Sciatic nerve (tissue), 2 donors: Measurements from ENCODE around the gene KANSL1. TPM values are rescaled to one million over a fixed set of nuclear protein-coding genes. Genes with fewer than 3 reads are reported as not detected.
"Not testable (repeated sequence)": the region's sequence is repeated elsewhere in the genome, so short reads cannot be mapped to it uniquely, and the experiment has no call there.

Source experiments
- ATAC-seq: fragments of 200-7000 bp; cut with Tn5 transposase; one replicate; pipeline ENCODE4 v1.9.1; 2020; ENCODE audit warnings: mild to moderate bottlenecking, moderate library complexity
- DNase-seq: peaks from one replicate; pipeline ENCODE4 v3.0.0-alpha.2; 2020; ENCODE audit warnings: low spot score
- intact Hi-C: fragments of 100-400 bp; cut with DNase I; formaldehyde crosslinking; loops from one replicate; pipeline ENCODE4 v1.14.2; 2022
- total RNA-seq: library from RNA; stranded (reverse); fragmentation: NEBNext Ultra II Directional; extraction: Animal tissue kit (Norgen Biotek cat#: 25700); gene quantifications from one replicate; pipeline ENCODE4 v1.2.1, GENCODE V29; 2021
- donor health status: DM: no; HTN: no; CAD: no.
- donor health status: DM: no; HTN: no; CAD: no.

KANSL1 gene
- total RNA-seq: 108 TPM

- peak; percentile 92 for DNase-seq
- ATAC-seq: peak; percentile 77
- intact Hi-C loops: loop anchor here (5.0 kb wide), 1 partner anchor 146 kb away; no protein-coding TSS in a partner anchor
Measured at GRCh38 chr17:46193151-46193625, at the start of gene KANSL1. Gene KANSL1 (minus strand): TSS chr17:46193429. CDS start chr17:46172143, 21,286 bp downstream.

GRCh38 chr17:46231359-46231758 is 38.1 kb upstream of the KANSL1 start:
- intact Hi-C loops, ATAC-seq: not testable (repeated sequence)

DNA sequence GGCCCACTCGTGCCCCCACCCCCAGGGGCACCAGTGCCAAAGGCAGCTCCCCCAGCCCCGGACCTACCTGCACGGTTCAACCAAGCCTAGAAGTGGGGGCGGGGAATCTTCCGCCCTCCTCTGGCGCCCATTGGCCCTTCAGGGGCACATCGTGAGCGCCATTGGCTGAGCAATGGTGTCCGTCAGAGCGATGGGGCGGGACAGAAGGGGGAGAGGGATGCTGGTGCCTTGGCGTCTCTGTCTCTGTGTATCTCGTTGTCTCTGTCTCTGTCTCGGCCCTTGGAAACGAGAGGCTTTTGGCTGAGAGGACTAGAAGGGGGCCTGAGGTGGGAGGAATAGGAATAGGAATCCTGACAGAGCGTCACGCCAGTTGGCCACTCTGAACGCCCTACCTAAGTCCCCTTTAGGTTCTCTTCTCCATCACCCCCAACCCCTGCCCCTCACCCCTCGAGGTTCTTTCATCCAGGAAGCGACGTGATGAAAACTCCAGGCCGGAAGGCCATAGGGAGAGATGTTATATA is 32.1 kb upstream of the KANSL1 start:
- intact Hi-C loops: not testable (repeated sequence)
- ATAC-seq (peak; percentile 100), DNase-seq (peak; percentile 94)

More at GRCh38 chr17:46231359-46231758, 38.1 kb upstream of the KANSL1 start:
- DNase-seq: not testable (repeated sequence)

- DNase-seq, intact Hi-C loops: not testable (repeated sequence)
- ATAC-seq: peak; percentile 21
Measured at GRCh38 chr17:46224864-46225263, 31.6 kb upstream of the KANSL1 start.

DNA sequence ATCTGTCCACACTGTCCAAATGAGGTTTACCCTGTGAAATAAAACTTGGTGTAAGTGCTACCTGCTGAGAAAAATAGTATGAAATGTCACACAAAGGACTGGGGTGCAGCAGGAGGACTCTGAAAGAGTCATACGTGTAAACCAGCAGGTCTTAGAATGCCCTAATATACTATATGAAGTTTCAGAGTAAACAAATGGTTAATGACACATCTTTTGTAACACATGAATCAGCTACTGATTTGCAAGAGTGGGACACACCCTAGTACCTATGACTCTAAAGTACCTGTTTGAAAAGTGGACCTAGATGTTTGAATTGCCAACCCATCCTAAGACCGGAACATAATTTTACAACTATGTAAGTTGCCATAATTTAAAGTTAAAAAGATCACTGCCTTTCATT is 29.8 kb upstream of the KANSL1 start:
- ATAC-seq, intact Hi-C loops, DNase-seq: not testable (repeated sequence)

- DNase-seq: no peak
- intact Hi-C loops: loop anchor here (10.0 kb wide), 2 partner anchors 182 to 212 kb away; no protein-coding TSS in a partner anchor
- no peak for ATAC-seq
Measured at GRCh38 chr17:46216682-46217081, 23.5 kb upstream of the KANSL1 start.

DNA sequence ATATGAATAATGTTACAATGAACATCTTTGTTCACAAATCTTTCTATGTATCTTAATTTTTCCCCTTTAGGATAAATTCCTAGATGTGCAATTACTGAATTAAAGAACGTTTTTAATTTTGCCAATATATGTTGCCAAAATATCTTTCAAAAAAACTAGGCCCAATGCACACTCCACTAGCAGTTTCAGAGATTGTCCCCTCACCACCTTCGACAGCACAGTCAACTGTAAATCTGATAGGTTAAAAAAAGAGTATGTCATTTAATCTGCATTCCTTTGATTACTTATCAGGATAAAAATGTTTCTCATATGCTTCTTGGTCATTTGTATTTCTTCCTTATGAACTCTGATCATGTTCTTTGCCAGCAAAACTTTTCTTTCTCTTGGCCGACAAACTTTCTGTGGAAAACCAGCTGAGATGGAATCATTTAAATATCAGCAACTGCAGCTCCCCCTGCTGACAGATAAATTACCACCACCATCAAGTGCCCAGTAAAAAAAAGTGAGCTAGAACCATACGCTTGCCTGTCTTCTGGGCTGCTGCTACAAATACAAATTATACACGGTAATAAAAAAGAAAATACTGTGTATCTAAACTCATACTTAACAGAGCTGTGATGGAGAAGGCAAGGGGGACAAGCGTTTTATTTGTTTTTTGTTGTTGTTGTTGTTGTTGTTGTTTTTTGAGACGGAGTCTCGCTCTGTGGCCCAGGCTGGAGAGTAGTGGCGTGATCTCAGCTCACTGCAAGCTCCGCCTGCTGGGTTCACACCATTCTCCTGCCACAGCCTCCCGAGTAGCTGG is 19.6 kb upstream of the KANSL1 start:
- peak; percentile 90 for ATAC-seq
- peak; percentile 74 for DNase-seq

DNA sequence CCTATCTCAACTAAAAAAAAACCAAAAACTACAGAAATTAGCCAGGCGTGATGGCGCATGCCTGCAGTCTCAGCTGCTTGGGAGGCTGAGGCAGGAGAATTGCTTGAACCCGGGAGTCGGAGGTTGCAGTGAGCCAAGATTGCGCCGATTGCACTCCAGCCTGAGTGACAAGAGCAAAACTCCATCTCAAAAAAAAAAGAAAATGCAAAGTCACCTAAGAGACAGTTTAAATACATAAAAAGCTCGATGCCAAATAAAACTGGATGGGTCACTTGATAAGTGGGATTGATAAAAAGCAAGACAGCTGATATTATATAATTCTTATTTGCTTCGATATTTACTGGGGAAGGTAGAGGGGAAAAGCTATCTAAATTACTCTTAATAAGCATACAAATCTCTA is 15.8 kb upstream of the KANSL1 start:
- intact Hi-C loops: no loop called here
- DNase-seq: no peak
- no peak for ATAC-seq

More for the DNA sequence above, 19.6 kb upstream of the KANSL1 start:
- intact Hi-C loops: loop anchor here (10.0 kb wide), 2 partner anchors 178 to 208 kb away; no protein-coding TSS in a partner anchor

GRCh38 chr17:46205975-46206374 is 12.7 kb upstream of the KANSL1 start:
- DNase-seq: no peak
- no peak for ATAC-seq
- intact Hi-C loops: no loop called here

- intact Hi-C loops: no loop called here
- ATAC-seq (no peak), DNase-seq (no peak)
Measured at GRCh38 chr17:46202424-46202823, 9.2 kb upstream of the KANSL1 start.

- no peak for DNase-seq
- ATAC-seq: no peak
- intact Hi-C loops: no loop called here
Measured at GRCh38 chr17:46201491-46201890, 8.3 kb upstream of the KANSL1 start.

DNA sequence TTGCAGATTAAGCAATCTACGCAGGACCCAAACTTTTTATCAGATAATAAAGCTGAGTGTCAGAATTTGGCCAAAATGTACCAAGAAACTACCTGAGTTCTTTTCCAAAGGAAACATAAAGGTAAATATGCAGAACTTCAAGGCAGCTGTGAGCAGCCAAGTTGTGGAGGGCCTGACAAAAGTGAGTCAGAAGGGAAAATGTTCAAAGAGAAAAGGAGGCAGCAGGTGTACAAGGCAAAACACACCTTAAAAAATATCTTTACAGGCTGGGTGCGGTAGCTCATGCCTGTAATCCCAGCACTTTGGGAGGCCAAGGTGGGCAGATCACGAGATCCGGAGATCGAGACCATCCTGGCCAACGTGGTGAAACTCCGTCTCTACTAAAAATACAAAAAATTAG is 7.0 kb upstream of the KANSL1 start:
- intact Hi-C loops: no loop called here
- DNase-seq (no peak), ATAC-seq (no peak)

DNA sequence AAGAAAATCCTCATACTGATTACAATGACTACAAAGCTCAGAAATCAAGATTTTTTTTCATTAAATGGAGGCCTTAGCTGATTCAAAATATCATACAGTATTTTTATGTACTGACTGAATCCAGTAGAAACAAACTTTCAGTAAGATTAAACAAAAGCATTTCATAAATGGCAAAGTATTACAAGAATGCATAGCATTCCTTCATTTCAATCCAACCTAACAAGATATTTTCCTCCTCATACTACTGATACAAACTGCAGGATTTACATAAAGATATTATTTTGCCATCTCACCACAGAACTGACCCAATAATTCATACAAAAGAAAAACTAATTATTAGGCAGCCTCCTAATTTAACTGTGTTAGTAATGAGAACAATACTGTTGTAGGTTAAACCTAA is 6.2 kb upstream of the KANSL1 start:
- intact Hi-C loops: no loop called here
- DNase-seq (no peak), ATAC-seq (no peak)

GRCh38 chr17:46198233-46198632 is 5.0 kb upstream of the KANSL1 start:
- ATAC-seq (no peak), DNase-seq (no peak)
- intact Hi-C loops: no loop called here

DNA sequence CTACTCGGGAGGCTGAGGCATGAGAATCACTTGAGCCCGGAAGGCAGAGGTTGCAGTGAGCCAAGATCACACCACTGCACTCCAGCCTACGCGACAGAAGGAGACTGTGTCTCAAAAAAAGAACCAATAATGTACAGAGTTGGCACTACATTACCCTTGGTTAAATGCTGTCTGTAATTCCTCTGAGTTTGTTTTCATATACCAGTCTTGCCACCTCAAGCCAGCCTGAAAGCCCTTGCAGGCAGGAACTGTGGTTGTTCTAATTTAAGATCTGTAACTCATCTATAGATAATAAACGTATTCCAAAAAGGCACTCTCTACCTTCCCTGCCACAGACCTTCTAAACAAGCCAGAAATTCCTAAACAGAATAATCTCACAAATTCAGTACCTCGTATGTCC is 4.3 kb upstream of the KANSL1 start:
- intact Hi-C loops: no loop called here
- DNase-seq: no peak
- no peak for ATAC-seq

DNA sequence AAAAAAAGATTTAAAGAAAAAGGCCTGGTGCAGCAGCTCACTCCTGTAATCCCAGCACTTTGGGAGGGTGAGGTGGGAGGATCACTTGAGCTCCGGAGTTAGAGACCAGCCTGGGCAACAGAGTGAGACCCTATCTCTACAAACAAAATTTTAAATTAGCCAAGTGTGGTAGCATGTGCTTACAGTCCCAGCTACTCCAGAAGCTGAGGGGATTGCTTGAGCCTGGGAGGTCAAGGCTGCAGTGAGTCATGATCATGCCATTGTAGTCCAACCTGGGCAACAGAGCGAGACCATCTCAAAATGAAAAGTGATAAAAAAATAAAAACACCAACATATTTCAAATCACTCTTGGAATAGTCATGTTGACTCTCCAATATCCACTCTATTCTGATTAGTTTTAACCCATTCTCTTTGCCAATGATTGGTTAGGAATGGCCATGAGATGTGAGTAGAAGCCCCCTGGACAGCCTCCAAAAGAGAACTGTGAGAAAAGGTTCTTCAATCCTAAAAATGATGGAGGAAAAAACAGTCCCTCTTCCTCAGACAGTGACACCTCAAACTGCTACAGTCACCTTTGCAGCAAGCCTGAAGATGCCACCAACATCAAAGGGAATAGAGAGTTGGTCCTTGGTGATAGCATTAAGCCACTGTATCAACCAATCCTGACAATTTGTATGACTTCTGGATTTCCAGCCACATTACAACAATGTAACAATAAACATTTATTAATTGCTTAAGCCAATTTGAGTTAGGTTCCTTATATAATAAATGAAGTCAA is 2.9 kb upstream of the KANSL1 start:
- intact Hi-C loops: no loop called here
- DNase-seq (no peak), ATAC-seq (no peak)

GRCh38 chr17:46195217-46195855 is 2.1 kb upstream of the KANSL1 start:
- DNase-seq: no peak
- intact Hi-C loops: no loop called here
- ATAC-seq: no peak

- no peak for DNase-seq
- ATAC-seq: no peak
- intact Hi-C loops: loop anchor here (5.0 kb wide), 1 partner anchor 147 kb away; no protein-coding TSS in a partner anchor
Measured at GRCh38 chr17:46194393-46195216, 1.4 kb upstream of the KANSL1 start.
